NOMO-1 treated with DMSO at 0.1 percent for 48 hours (cell line): ENCODE measurements around the gene INTS11.
A peak's percentile ranks its signal among the peaks of the same experiment; 100 is the strongest.

Source experiments
- DNase-seq: peaks from one replicate; lab custom pipeline; 2025; ENCODE audit not compliant: unreplicated experiment; lab: John Stamatoyannopoulos, UW

Gene INTS11

DNA sequence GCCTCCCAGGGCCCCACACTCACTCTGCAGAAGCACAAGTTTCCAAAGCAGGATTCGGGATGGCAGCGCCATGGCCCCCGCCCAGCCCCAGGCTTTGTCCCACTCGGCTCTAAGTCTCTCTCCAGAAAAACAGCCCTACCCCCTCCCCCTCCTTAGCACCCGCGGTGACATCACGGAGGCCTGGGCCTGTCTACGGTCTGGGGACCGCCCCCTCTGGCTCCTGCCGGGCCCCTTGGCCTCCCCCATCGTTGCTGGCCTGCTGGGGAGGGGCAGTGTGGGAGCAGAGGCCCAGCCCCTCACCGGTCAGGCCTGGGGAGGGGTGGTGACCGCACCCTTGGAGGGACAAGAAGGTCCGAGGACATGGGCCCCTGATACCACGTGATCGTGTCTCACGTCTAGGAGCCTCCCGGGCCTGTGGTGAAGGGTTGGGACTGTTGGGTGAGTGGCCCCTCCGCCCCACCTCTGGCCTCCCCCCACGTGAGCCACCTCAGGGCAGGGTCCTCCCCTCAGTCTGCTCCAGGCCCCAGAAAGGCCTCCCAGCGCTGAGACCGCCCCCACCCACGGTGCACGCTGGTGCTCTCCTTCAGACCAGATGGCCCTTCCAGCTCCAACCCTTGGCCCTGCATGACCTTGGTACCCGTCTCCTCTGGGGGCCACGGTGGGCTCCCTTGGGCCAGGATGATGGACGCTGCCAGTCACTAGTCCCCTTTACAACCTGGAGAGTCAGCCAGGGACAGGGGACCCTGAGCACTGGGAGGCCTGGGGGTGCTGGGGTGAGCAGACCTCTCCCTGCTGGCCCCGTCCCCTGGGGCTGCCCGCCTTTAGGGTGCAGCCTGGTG, 34.2 kb upstream of the INTS11 start, which contains the start of gene MXRA8:
TSS of gene MXRA8 (minus strand) at position 123 of the 839 bp plus-strand sequence. CDS start at position 72, 51 bp downstream.
- DNase-seq, result no peak

DNA sequence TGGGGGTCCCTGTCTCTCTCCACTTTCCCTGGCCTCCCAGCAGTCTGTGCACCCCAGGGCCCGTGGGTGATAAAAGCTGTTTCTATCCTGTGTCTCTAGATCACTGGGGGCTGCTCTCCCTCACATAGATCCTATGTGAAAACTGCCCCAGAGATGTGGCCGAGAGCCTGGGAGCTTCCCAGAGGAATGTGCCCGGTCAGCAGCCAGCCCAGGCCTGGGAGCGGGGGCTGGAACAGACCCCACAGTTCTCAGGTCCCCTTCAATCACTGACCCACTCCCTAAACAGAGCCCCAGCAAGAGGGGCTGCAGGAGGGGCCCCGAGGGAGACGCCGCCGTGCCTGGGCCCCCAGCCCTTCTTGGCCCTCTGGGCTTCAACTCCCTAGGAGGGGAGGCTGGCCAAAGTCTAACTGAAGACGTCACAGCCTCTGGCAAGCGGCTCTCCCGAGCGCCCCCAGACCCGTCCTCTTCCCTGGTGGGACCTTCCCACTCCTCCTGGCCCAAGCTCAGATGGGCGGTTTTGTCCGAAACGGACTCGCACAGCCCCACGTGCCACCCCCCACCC, 33.5 kb upstream of the INTS11 start:
- no peak for DNase-seq

DNA sequence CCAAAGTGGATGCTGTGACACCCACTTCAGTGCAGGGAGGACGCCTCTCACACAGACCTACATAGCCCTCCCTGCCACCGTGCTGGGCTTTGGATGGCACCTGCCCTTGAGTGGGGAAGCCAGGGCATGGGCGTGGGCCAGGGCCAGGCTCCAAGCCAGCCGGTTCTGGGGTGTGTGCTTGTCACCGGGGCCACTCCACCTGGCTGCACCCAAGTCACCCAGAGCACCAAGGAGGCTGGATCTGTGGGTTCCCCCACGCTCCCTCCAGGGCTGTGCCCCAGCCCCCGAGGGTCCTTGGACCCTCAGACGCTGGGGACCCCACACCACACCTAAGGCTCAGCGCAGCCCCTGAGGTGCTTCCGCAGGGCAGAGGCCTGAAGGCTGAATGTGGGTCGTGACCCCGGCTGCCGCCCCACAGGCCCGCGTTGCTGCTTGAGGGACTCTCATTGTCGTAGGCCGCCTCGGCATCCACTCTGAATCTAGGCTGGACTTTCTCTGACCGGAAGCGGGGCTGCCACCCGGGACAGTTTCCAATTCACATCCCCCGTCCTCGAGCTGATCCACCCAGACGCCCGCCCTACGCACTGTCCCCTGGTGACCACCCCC, 32.4 kb upstream of the INTS11 start:
- DNase-seq, result no peak

DNA sequence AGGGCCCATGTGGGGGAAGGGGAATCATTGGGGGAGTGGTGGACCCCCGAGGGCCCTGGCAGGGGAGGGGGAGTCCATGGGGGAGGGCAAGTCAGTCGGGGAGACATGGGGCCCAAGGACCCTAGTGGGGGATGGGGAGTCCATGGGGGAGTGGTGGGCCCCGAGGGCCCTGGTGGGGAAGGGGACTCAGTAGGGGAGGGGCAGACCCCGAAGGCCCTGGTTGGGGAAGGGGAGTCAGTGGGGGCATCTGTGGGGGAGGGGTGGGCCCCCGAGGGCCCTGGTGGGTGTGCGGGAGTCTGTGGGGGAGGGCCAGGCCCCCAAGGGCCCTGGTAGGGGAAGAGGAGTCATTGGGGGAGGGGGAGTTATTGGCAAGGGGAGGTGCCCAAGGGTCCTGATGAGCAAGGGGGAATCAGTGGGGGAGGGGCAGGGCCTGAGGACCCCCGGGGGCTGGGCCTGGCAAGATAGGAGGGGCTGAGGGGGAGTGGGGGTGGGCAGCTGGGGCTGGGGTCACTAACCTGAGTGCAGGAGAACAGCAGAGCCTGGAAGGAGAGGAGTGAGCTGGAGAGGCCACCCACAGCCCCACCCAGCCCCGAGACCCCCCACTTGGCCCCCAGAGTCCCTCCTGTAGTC, 31.8 kb upstream of the INTS11 start:
- no peak for DNase-seq

DNA sequence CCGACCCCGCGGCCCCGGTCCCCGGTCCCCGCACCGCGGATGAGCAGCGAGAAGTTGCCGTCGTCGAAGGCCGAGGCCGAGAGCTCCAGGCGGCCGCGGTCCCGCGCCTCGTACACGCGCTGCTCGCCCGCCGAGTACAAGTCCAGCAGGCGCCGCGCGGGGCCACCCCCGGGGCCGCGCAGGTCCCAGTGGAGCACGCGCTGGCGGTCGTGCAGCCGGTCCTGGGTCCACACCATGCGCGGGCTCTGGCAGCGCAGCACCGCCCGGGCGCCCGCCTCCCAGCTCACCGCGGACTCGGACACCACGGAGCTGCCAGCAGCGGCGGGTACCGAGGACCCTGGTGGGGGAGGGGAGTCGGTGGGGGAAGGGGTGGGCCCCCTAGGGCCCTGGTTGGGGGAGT, 31.0 kb upstream of the INTS11 start:
- peak; percentile 32 for DNase-seq

DNA sequence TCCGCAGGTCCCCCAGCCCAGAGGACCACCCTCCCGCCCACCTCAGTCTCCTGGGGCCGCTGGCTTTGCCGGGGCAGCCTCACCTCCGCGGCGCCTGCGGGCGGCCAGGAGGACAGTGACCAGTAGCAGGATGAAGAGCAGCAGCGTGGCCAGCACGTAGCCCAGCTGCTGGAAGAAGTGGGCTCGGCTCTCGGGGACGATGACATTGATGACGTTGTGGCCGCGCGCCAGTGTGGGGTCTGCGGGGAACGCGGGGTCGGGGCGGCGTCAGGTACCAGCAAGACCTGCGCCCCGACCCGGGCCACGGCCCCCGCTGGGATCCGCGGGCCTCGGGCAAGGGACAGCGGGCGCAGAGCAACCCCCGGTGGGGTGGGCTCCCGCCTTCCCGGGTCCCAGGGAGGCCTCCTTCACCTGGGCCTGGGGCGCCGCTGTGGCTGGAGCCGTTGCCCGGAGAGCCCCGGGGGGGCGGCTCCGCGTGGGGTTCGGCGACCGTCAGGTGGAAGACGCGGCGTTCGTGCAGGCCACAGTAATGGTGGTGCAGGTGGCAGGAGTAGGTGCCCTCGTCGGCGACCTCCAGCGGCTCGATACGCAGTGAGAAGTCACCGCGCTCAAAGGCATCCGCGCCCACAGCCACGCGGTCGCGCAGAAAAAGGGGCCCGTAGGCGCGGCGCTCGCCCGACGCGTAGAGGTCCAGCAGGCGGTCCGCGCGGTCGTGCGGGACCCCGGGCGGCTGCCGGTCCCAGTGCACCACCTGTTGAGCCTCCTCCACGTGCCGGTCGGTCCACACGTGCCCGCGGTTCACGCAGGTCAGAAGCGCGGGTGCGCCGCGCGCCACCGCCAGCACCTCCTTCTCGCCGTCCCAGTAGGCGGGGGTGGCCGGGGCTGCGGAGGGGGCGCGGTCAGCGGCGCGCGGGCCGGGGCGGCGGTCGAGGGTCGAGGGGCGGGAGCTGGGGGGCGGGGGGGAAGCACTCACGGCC, 30.1 kb upstream of the INTS11 start:
- DNase-seq, result no peak

DNA sequence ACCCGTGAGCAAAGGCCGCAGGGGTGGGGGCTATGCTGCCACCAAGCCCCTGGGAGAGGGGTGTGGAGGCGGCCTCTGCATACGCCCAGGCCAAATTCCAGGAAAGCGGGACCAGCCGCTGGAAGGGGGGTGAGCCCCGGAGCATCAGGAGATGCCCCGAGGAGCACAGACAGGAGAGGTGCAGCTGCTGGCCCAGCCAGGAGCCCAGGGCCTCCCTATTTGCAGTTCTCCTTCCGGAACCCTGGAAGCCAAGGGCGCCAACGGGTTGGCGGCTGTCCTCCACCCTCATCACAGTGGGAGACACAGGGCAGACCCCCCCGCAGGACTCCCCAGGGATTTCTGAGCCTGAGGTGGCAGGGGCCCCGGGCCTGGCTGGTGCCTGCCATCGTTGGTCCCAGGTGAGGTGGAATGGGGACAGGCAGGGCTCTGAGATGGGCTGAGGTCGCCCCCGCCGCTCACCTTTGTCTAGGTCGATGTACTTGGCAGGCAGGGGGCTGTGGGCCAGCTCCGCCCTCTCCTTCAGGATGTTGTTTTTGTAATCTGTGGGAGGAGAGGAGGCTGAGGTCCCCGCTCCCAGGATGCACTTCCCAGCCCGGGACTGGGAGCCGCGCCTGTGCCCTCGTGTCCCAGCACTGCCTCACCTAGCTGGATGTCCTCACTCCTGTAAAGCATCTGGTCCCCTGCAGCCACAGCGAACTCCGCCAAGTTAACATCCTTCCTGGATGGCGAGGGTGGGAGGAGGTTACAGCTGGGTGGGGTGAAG, 29.1 kb upstream of the INTS11 start:
- DNase-seq, result no peak

DNA sequence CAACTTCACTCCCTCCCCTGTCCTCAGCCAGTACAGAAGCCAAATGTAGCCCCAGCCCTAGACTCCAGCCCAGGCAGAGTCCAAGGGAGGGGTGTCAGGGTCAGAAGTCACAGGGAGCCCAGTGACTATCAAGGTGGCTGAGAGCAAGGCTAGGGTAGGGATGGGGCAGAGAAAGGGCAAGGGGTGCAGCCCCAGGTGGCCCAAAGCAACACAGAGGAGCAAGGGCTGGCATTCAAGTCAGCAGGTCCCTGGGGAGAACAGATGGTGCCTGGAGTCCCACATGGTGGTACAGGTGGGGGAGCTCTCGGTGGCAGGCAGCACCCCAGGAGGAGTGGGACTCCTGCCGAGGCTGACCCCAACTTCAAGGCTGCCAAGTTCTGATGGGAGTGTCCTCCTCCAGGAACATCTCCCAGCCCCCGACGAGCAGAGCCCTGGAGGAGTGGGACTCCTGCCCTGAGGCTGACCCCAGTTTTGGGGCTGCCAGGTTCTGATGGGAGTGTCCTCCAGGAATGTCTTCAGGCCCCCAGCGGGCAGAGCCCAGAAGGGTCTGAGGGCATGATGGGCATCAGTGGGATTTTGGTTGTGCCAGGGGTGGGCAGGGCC, 28.4 kb upstream of the INTS11 start:
- no peak for DNase-seq

DNA sequence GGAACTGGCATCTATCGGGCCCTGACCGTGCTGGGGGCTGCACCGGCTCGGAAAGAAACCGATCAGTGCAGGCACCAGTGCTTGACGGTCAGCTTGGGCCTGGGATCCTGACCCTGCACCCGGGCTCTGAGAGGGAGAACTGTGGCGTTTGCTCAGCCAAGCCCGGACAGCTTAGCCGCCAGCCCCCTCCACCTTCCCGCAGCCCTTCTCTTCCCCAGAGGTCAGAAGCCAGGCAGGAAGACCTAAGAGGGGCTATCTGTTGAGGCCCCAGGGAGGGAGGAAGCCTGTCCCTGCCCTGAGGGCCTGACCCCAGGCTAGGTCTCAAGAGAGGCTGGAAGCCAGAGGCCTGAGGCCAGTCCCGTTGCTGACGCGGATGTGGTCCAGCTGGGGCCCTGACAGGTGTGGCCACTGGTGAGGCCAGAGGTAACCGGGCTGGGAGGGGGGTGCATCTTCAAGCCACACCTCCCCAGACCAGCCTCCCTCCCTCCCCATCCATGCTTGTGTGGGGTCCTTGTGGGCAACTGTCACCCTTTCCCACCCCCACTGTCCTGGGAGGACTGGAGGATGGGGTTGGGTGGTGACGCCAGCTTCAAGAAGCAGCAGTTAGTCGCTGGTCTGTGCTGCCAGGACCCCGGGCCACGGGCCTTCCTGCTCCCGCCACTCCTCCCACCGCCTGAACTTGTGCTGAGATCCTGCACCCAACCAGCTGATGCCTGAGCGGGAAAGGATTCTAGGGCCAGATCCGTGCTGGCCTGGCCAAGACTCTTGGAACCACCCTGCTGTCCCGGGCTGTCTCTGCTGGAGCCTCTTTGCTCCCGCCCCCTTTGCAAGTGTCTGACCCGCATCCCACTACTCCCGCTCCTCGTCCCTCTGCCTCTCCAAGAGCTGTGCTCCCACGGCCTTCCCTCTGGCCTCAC, 27.3 kb upstream of the INTS11 start:
- DNase-seq, result no peak

DNA sequence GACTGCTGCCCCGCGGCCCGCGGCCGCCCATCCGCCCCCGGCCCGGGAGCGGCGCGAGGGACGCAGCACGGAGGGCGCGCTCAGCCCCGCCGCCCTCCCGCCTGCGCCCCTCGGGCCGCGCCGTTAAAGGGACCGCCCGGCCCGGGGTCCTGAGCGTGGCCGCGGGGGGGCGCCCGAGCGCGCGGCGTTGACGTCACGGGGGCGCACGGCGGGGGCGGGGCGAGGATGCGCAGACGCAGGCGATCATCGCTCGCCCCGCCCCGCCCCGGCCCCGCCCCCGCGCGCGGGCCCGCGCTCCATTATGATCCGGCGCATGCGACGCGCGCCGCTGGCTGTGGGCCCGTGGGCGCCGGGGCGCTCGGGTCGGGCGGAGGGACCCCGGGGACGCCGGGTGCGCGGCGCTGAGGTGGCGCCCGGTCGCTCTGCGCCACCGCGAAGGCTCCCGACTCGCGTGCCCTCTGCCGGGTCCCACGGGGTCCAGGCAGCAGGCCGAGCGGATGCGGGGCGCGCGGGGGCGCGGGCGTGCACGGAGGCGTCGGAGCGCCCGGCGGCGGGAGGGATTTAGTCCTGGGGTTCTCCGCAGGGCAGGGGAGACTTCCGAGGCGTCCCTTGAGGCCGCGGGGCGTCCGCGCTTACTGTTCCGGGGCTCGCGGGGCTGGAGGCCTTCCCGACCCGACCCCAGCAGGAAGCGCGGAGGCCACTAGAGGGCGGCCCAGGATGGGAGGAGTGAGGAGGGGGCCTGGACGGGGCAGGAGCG, 25.0 kb upstream of the INTS11 start, which contains the start of gene DVL1:
TSS of gene DVL1 (minus strand) at position 163 of the 757 bp plus-strand sequence. CDS start 353 bp downstream, outside the sequence.
- DNase-seq, result peak; percentile 46

DNA sequence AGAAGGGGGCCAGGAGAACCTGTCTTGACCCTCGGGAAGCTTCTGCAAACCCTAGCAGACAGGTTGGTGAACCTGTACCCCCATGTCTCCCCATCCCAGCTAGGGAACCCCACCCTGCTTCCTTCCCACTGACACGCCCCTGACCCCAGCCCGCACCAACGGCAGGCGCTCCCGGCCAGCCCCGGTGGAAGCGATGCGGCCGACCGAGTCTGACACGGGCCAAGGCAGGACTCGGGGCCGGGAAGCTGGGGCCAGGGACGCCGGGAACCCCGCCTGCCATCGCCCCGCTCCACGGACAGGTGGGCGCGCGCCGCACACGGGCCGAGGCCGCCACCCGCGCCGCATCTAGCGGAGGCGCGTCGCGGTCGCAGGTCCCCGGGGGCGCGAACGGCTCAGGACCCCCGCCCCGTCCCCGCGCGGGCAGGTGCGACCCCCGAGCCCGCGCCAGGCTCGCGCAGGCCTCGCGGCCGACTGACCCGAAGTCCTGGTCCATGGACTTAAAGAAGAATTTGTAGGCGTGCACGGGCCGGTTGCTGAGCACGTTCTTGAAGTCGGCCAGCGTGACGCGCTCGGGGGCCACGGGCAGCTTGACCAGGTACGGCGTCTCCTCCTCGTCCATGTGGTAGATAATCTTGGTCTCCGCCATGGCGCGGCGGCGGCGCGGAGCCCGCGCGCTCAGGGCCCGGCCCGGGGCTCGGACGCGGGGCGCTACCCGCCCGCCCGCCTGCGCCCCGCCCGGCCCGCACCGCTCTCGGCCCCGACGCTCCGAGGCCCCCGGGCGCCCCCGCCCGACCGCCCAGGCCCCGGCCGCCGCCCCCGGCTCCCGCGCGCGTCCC, 24.2 kb upstream of the INTS11 start:
- DNase-seq, result no peak

DNA sequence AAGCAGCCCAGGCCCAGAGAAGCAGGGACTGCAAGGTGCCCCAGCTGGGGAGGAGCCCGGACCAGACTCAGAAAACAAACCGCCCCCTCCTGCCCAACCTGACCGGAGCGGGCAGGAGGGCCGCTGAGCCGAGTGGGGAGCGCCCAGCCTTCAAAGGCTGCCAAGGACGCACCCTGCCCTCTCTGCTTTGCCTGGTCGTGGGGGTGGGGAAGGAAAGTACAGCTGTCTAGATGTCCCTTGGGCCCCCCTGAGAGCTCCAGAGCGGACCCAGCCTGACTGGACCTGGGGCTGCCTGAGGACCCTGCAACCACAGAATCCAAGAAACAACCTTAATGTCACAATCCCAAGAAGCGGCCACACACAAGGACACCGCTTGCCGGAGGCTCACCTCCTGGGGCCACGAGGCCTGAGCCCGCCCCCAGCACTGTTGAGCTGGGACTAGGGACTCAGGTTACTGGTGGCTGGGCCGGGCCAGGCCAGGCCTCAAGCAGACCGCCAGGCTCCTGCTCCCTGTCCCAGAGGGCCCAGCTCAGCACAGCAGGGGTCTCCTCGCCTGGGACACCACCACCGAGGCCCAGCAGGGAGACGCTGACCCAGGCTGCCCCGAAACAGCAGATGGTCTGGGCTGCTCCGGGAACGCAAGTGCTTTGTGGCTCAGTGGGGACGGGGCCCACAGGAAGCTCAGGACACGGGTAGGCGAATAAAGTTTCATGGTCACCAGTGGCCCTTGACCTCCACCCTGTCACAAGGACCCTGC, 23.4 kb upstream of the INTS11 start:
- DNase-seq, result no peak

DNA sequence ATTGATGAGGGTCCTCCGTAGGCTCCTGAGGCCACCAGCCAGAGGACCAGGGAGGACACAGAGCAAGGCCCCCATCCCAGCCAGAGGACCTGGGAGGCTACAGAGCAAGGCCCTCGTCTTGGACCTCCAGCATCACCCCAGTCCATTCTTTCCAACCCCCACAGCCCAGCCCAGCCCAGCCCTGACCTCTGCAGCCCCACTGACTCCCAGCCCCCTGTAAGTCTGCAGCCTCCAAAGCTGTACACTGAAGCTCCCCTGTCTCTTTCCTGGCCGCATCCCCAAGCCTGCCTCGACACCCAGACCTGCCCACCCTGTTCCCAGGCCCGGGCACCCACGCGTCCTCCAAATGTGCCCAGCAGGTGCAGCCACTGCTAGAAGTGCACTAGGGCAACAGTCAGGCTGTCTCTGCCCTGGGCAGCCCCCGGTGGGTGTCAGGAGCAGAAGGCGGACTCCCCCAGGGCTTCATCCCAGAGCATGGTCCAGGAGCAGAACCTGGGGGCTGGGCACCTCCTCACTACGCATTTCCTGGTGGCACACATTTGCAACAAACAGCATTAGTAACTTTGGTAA, 22.7 kb upstream of the INTS11 start:
- no peak for DNase-seq

DNA sequence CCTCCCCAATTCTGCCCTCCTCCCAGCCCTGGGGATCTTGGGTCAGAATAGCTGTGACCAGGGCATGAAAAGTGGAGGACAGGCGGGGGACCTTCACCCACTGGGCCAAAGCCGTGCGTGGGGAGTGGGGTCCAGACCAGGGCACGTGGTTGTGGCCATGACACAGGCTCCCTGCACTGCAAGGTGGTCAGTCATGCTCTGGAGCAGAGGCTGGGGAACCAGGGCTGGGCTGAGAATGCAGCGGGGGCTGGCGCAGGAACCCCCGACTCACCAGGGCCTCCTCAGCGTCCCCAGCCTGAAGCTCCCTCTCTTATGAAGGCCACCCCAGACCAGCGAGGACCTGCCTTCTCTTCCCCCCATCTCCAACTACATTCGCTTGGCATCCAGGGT, 22.0 kb upstream of the INTS11 start:
- no peak for DNase-seq

DNA sequence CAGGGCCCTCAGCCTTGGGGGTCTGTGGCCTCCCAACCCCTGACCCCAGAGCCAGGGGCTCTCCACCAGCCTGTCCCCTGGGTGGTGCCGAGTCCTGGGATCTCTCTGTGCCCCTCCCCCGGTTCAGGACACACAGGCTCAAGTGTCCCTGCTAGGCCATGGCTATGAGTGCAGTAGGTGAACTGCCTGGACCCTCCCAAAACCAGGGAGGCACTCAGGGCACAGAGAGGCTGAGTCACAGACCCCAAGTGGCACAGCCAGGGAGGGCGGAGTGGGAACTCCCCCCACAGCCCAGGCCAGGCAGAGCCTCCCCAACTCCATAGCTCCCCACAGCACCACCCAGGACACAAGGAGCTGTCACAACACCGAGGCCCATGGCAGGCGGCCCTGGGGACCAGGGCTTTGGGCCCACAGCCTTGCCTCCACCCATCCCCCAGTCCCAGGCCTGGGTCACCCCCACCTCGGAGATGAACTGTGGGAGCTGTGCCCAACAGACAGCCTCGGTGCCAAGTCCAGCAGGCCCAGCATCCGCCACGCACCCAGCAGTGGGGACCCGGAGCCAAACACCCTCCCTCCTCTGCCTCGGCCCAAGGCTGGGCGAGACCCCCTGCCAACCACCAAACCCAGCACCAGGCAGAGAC, 21.5 kb upstream of the INTS11 start:
- no peak for DNase-seq
